LNCaP clone FGC (cell line): ENCODE measurements around the gene GRIA1.

Experiments
- DNase-seq: peaks from one replicate; pipeline ENCODE4 v3.0.0-alpha.2; 2011; ENCODE audit warnings: low read depth
- H3K4me3 ChIP-seq: 2 replicates; pipeline ENCODE4 v1.5.1; 2011; ENCODE audit warnings: mild to moderate bottlenecking, low read depth, low read length, control low read depth
- CTCF ChIP-seq: IDR thresholded peaks from 2 replicates; pipeline ENCODE4 v1.5.1; 2012; ENCODE audit warnings: mild to moderate bottlenecking; ENCODE audit not compliant: control insufficient read depth, insufficient read depth; ENCODE audit errors: extremely low read depth

GRIA1 gene

GRCh38 chr5:153476767-153477166 lies 13.7 kb upstream of the GRIA1 start:
- no peak overlapping the region for H3K4me3 ChIP-seq
- no peak for TF ChIP-seq CTCF
- no peak for DNase-seq

DNA sequence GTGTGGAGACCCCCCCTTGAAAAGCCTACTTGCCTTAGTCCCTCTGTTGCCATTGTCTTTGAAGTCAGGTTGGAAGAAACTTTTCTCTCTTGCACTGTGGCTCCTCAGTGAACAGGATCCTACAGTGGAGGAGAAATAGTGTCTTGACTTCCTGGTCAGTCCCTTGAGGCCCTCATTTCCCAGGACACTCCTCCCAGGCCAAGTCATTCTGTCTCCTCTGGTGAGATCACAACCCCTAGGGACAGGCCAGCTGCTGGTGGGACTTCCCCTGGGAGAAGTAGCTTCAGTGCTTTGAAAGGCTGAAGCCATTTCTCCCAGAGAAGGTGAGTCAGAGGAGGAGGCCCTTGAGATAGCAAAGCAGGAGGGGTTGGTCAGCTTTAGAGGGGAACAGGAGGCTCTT lies 10.1 kb upstream of the GRIA1 start:
- H3K4me3 ChIP-seq, result no peak overlapping the region
- no peak for DNase-seq
- no peak for TF ChIP-seq CTCF

DNA sequence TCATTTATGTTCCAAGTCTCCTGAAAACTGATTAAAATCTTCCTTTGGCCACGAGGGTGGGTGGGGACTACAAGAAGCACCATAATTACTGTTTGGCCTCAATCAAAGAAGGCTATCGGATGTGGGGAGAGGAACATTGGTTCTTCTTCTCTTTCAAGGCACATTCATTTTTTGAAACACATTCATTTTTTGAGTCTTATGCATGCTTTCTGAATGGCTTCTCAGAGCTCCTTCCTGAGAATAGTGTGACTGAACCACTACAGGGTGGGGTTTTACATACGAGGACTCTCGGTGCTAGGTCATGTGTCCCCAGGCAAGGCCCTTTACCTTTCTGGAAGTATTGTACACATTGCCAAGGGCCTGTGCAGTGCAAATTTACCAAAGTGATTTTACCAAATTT lies 7.0 kb upstream of the GRIA1 start:
- no peak overlapping the region for H3K4me3 ChIP-seq
- TF ChIP-seq CTCF, result no peak
- no peak for DNase-seq

GRCh38 chr5:153485641-153486040 lies 4.8 kb upstream of the GRIA1 start:
- no peak for TF ChIP-seq CTCF
- DNase-seq, result no peak
- no peak overlapping the region for H3K4me3 ChIP-seq

DNA sequence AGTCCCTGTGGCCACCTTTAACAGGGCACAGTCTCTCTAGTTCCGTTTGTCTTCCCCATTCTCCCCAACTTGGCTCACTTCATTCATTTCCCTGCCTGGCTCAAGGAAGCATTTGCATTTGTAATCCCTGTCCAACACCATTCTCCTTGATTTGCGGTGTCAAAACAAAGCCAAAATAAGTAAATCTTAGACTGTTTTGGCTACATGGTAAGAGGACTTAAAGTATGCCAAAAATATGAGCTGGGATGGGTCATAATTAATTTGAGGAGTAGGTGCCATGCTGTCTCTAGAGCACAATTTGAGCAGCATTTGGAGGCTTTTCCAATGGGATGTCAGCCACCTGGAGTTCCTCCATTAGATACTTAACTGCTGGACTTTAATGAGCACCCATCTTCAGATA lies 3.7 kb upstream of the GRIA1 start:
- no peak for TF ChIP-seq CTCF
- H3K4me3 ChIP-seq, result no peak overlapping the region
- no peak for DNase-seq

- TF ChIP-seq CTCF, result no peak
- H3K4me3 ChIP-seq, result no peak overlapping the region
Measured at GRCh38 chr5:153489611-153490010, 859 bp upstream of the GRIA1 start.

DNA sequence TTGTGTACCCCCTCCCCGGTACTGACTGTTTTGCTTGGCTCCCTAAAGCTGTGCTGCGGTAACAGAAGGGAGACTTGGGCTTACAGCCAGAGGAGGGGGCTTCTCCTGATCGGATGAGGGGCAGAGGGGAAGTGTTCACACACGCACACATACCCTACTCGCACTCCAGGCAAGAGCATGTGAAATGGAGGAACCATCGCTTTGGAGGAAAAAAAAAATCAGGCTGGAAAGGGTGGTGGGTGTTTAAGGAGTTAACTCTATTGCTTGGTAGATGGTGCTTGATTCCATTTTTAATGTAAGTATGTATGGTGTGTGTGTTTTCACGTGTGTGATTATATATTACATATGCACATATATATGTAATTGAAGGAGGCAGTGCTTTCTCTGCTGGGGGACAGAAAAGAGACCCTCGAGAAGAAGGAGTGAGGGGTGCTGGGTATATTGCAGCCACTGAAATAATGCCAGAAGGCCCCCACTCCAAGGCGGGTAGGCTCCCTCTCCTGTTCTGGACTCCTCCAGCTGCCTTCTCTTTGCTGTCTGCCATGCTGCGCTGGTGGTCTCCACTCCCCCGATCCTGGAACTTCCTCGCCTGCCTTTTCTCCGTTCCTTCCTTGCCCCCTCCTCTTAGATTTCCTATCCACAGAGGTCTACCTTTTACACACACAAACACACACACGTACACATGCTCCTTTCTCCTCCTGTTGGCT lies 721 bp downstream of the GRIA1 start:
- no peak for TF ChIP-seq CTCF
- H3K4me3 ChIP-seq, result no peak overlapping the region
- no peak for DNase-seq

More at GRCh38 chr5:153489611-153490010, 859 bp upstream of the GRIA1 start:
- no peak for DNase-seq
